Head of caudate nucleus (tissue), 42 donors: ENCODE measurements around the gene LRRC23.

ENCODE experiments used
- DNase-seq, 42 donors: peaks; one replicate each; pipeline versions ENCODE4 v3.0.0 to v3.0.0-alpha.2; 2020 to 2021; ENCODE audit warnings: mixed read lengths in 7 of 42
- intact Hi-C: fragments of 100-400 bp; cut with DNase I; formaldehyde crosslinking; loops from one replicate; pipeline ENCODE4 v1.15.0; 2022

LRRC23 gene

GRCh38 chr12:6951551-6952120, 47.0 kb downstream of the LRRC23 start:
- DNase-seq = no peak
- intact Hi-C loops = no loop called here

- intact Hi-C loops = no loop called here
Measured at GRCh38 chr12:6952121-6952862, 47.7 kb downstream of the LRRC23 start.

GRCh38 chr12:6952863-6953441, 48.3 kb downstream of the LRRC23 start:
- intact Hi-C loops = no loop called here
- no peak for DNase-seq

More at GRCh38 chr12:6952121-6952862, 47.7 kb downstream of the LRRC23 start:
- no peak for DNase-seq

GRCh38 chr12:6953442-6954315, 49.1 kb downstream of the LRRC23 start:
- intact Hi-C loops = no loop called here
- DNase-seq = peak in 20 of 42 donors; percentile 31 to 65 (median 46)

- intact Hi-C loops = no loop called here
- DNase-seq = no peak
Measured at GRCh38 chr12:6954316-6955107, 49.9 kb downstream of the LRRC23 start.

- intact Hi-C loops = no loop called here
- DNase-seq = no peak
Measured at GRCh38 chr12:6955108-6956020, 50.7 kb downstream of the LRRC23 start.

GRCh38 chr12:6956021-6956727, 51.6 kb downstream of the LRRC23 start:
- intact Hi-C loops = no loop called here
- no peak for DNase-seq

- intact Hi-C loops = no loop called here
- no peak for DNase-seq
Measured at GRCh38 chr12:6957151-6957701, 52.6 kb downstream of the LRRC23 start.

- intact Hi-C loops = no loop called here
- no peak for DNase-seq
Measured at GRCh38 chr12:6957741-6958608, 53.4 kb downstream of the LRRC23 start.

GRCh38 chr12:6958609-6959057, 54.0 kb downstream of the LRRC23 start:
- DNase-seq = no peak
- intact Hi-C loops = no loop called here

- intact Hi-C loops = no loop called here
- DNase-seq = peak in 7 of 42 donors; percentile 24 to 46 (median 36)
Measured at GRCh38 chr12:6959058-6959804, 54.6 kb downstream of the LRRC23 start.

- DNase-seq = no peak
- intact Hi-C loops = no loop called here
Measured at GRCh38 chr12:6959805-6960592, 55.4 kb downstream of the LRRC23 start.

- peak in 1 of 42 donors; percentile 48 for DNase-seq
- intact Hi-C loops = no loop called here
Measured at GRCh38 chr12:6960593-6961277, 56.1 kb downstream of the LRRC23 start.

GRCh38 chr12:6961278-6961694, 56.7 kb downstream of the LRRC23 start:
- intact Hi-C loops = no loop called here
- peak; percentile 41 to 94 (median 82) for DNase-seq
